ENCODE results near the gene LIMCH1.

LIMCH1 gene

GRCh38 chr4:41530741-41531140 lies 7.2 kb upstream of the LIMCH1 start:
- no peak for DNase-seq

GRCh38 chr4:41532336-41532735 lies 5.6 kb upstream of the LIMCH1 start:
- DNase-seq = no peak

GRCh38 chr4:41532882-41533281 lies 5.1 kb upstream of the LIMCH1 start:
- DNase-seq = no peak

GRCh38 chr4:41533680-41534079 lies 4.3 kb upstream of the LIMCH1 start:
- no peak for DNase-seq

GRCh38 chr4:41534404-41534803 lies 3.6 kb upstream of the LIMCH1 start:
- DNase-seq = no peak

GRCh38 chr4:41535911-41536371 lies 2.0 kb upstream of the LIMCH1 start:
- DNase-seq = no peak

- DNase-seq = no peak
Measured at GRCh38 chr4:41537292-41537890, 566 bp upstream of the LIMCH1 start.

- no peak for DNase-seq
Measured at GRCh38 chr4:41538887-41539498, 1.0 kb downstream of the LIMCH1 start.

- DNase-seq = no peak
Measured at GRCh38 chr4:41539711-41540110, 1.8 kb downstream of the LIMCH1 start.

- no peak for DNase-seq
Measured at GRCh38 chr4:41540687-41541086, 2.7 kb downstream of the LIMCH1 start.

GRCh38 chr4:41541687-41542094 lies 3.7 kb downstream of the LIMCH1 start:
- DNase-seq = no peak

- DNase-seq = no peak
Measured at GRCh38 chr4:41542526-41543275, 4.7 kb downstream of the LIMCH1 start.

GRCh38 chr4:41545238-41545637 lies 7.3 kb downstream of the LIMCH1 start:
- no peak for DNase-seq

- DNase-seq = no peak
Measured at GRCh38 chr4:41546638-41547037, 8.7 kb downstream of the LIMCH1 start.

- DNase-seq = no peak
Measured at GRCh38 chr4:41548305-41548880, 10.4 kb downstream of the LIMCH1 start.

GRCh38 chr4:41549478-41549877 lies 11.5 kb downstream of the LIMCH1 start:
- DNase-seq = no peak

GRCh38 chr4:41550308-41550707 lies 12.4 kb downstream of the LIMCH1 start:
- DNase-seq = no peak

GRCh38 chr4:41551536-41551935 lies 13.6 kb downstream of the LIMCH1 start:
- no peak for DNase-seq

- DNase-seq = no peak
Measured at GRCh38 chr4:41554905-41555304, 16.9 kb downstream of the LIMCH1 start.

- no peak for DNase-seq
Measured at GRCh38 chr4:41556526-41556925, 18.6 kb downstream of the LIMCH1 start.

- no peak for DNase-seq
Measured at GRCh38 chr4:41559940-41560516, 22.1 kb downstream of the LIMCH1 start.

GRCh38 chr4:41561244-41561643 lies 23.3 kb downstream of the LIMCH1 start:
- no peak for DNase-seq

GRCh38 chr4:41567186-41567585 lies 29.2 kb downstream of the LIMCH1 start:
- DNase-seq = no peak

- no peak for DNase-seq
Measured at GRCh38 chr4:41568363-41568762, 30.4 kb downstream of the LIMCH1 start.
